B cell (primary cell): Measurements from ENCODE around the gene LYRM2. TPM values are rescaled to one million over a fixed set of nuclear protein-coding genes. Genes with fewer than 3 reads are reported as not detected.

ENCODE experiments used
- ATAC-seq: fragments of 200-7000 bp; cut with Tn5 transposase; one replicate; pipeline ENCODE4 v1.10.0; 2021; ENCODE audit warnings: low read depth, mild to moderate bottlenecking, moderate number of reproducible peaks, moderate library complexity
- CTCF ChIA-PET: fragments of 350-600 bp; sonication (Branson Sonifier 250); formaldehyde crosslinking; loops from one replicate; lab custom pipeline; 2021; ENCODE audit warnings: antibody characterized with exemption, inconsistent platforms; lab: Charles Lee
- POLR2A ChIA-PET: fragments of 350-600 bp; sonication (Branson Sonifier 250); formaldehyde crosslinking; loops from one replicate; lab custom pipeline; 2021; ENCODE audit warnings: antibody characterized with exemption; lab: Charles Lee
- DNase-seq: peaks from one replicate; pipeline ENCODE4 v3.0.0; 2013
- H2AFZ ChIP-seq: 2 replicates; pipeline ENCODE4 v1.6.1; 2012; ENCODE audit warnings: mild to moderate bottlenecking, low read depth, low read length; ENCODE audit not compliant: insufficient read depth, poor library complexity, severe bottlenecking
- H3K27ac ChIP-seq, 2 donors: 1 replicate in 1 of 2; 2 replicates in 1 of 2; pipeline ENCODE4 v1.5.1; 2012 to 2013; ENCODE audit warnings: low read length in 2 of 2, mild to moderate bottlenecking in 2 of 2, moderate library complexity in 1 of 2
- H3K27me3 ChIP-seq, 4 experiments: fragments of 200-600 bp in 1 of 4; sonication (generic) in 1 of 4; replicated peaks in 1 of 4; 1 replicate in 2 of 4; 2 replicates in 2 of 4; pipeline versions ENCODE4 v1.6.1 to v1.7.0; 2013 to 2016; ENCODE audit warnings: low read length in 3 of 4, mild to moderate bottlenecking in 2 of 4, mixed read lengths in 1 of 4, moderate library complexity in 1 of 4; ENCODE audit not compliant: insufficient read depth in 4 of 4, control insufficient read depth in 3 of 4; ENCODE audit errors: control extremely low read depth in 1 of 4
- H3K36me3 ChIP-seq, 2 experiments: replicated peaks in 1 of 2; 1 replicate in 1 of 2; 2 replicates in 1 of 2; pipeline versions ENCODE4 v1.6.1 to v1.7.1; 2013; ENCODE audit warnings: low read length in 1 of 2; ENCODE audit not compliant: insufficient read depth in 2 of 2, control insufficient read depth in 1 of 2; ENCODE audit errors: control extremely low read depth in 1 of 2, extremely low read depth in 1 of 2
- H3K4me1 ChIP-seq, 2 donors: fragments of 200-600 bp in 1 of 2; sonication (generic) in 1 of 2; 1 replicate in 1 of 2; 2 replicates in 1 of 2; pipeline versions ENCODE4 v1.5.1 to v1.6.1; 2013 to 2017; ENCODE audit warnings: low read length in 2 of 2; ENCODE audit not compliant: control insufficient read depth in 2 of 2, insufficient read depth in 2 of 2
- H3K4me2 ChIP-seq: replicated peaks from 2 replicates; pipeline ENCODE3; 2012; ENCODE audit warnings: mild to moderate bottlenecking, low read depth, low read length; ENCODE audit not compliant: poor library complexity, severe bottlenecking
- H3K4me3 ChIP-seq, 5 experiments: fragments of 200-600 bp in 1 of 5; sonication (generic) in 1 of 5; 1 replicate in 3 of 5; 2 replicates in 2 of 5; pipeline versions ENCODE4 v1.5.1 to v1.7.0; 2011 to 2016; ENCODE audit warnings: low read length in 4 of 5, mild to moderate bottlenecking in 4 of 5, low read depth in 2 of 5, control low read depth in 1 of 5, moderate library complexity in 1 of 5; ENCODE audit not compliant: insufficient read depth in 1 of 5; ENCODE audit errors: control extremely low read depth in 1 of 5, extremely low read depth in 1 of 5
- H3K79me2 ChIP-seq: fragments of 200-600 bp; sonication (generic); one replicate; pipeline ENCODE4 v1.6.0; 2016; ENCODE audit warnings: low read length; ENCODE audit not compliant: control insufficient read depth, insufficient read depth
- H3K9ac ChIP-seq: fragments of 200-600 bp; sonication (generic); 2 replicates; pipeline ENCODE4 v1.6.1; 2017; ENCODE audit warnings: mild to moderate bottlenecking, low read length, moderate library complexity
- H3K9me3 ChIP-seq, 3 donors: one replicate each; pipeline versions ENCODE4 v1.6.1 to v1.7.1; 2013; ENCODE audit warnings: low read length in 2 of 3; ENCODE audit not compliant: control insufficient read depth in 2 of 3, insufficient read depth in 1 of 3; ENCODE audit errors: control extremely low read depth in 1 of 3
- H4K20me1 ChIP-seq: 2 replicates; pipeline ENCODE4 v1.6.0; 2012; ENCODE audit warnings: mild to moderate bottlenecking, low read length; ENCODE audit not compliant: insufficient read depth, control insufficient read depth, poor library complexity, severe bottlenecking
- H3K27ac Mint-ChIP-seq: one replicate; pipeline ENCODE4 v1.8.0; 2021; ENCODE audit warnings: mixed read lengths
- H3K27me3 Mint-ChIP-seq: one replicate; pipeline ENCODE4 v1.8.0; 2021; ENCODE audit warnings: mixed read lengths
- H3K4me1 Mint-ChIP-seq: one replicate; pipeline ENCODE4 v1.8.0; 2021; ENCODE audit warnings: mixed read lengths
- H3K4me3 Mint-ChIP-seq: one replicate; pipeline ENCODE4 v1.8.0; 2021; ENCODE audit warnings: mixed read lengths
- H3K9me3 Mint-ChIP-seq: one replicate; pipeline ENCODE4 v1.8.0; 2022; ENCODE audit warnings: mixed read lengths; ENCODE audit not compliant: insufficient read depth
- EZH2 ChIP-seq: IDR thresholded peaks from 2 replicates; pipeline ENCODE4 v1.6.1; 2012; ENCODE audit warnings: borderline replicate concordance, low read depth, mild to moderate bottlenecking, moderate library complexity, low read length; ENCODE audit not compliant: insufficient read depth, poor library complexity, severe bottlenecking
- WGBS: methylation state at CpG from one replicate; pipeline ENCODE4 v1.1.5; 2013; ENCODE audit warnings: missing lambda C conversion rate; ENCODE audit not compliant: insufficient coverage; 5-methylcytosine and 5-hydroxymethylcytosine counted together
- intact Hi-C: fragments of 100-400 bp; cut with micrococcal nuclease; formaldehyde crosslinking; loops from one replicate; pipeline ENCODE4 v1.10.0; 2022
- polyA plus RNA-seq: library from polyadenylated mRNA; depleted of rRNA; stranded (reverse); fragments of >200 nt; gene quantifications from 2 replicates; pipeline ENCODE4 v1.2.3, GENCODE V29; 2012
- total RNA-seq, 2 donors: library from RNA; stranded (reverse); fragments of 120-200 nt in 1 of 2; gene quantifications; 1 replicate in 1 of 2; 2 replicates in 1 of 2; pipeline versions ENCODE4 v1.2.3 to v1.2.4, GENCODE V29; 2013 to 2022
- TF ChIP-seq, protein P1 (sequence below): fragments of 200-600 bp; IDR thresholded peaks from one replicate; pipeline ENCODE4 v1.8.0; 2022; ENCODE audit warnings: antibody characterized with exemption, mild to moderate bottlenecking

LYRM2 gene
- total and polyA plus RNA-seq, 2 donors (not counting 1 experiment from before 2014, with no cell fraction given): 17.6 to 33.7 TPM

DNA sequence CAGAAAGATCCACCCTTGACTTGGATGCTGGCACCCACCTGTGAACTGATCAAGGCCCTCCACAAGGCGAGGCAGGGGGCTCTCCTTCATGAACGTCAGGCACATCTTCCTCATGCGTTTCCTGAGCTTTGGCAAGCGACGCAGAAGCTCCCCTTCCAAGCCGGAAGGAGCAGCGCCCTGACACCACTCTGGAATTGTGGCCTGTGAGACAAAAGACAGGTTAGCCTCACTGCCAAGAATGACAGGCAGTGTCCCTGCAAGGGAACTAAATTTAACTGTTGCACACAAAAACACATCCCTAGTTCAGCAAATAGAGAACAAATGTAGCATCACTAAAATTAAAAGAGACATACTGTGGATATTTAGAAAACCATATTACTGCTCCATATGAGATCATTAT is 42.0 kb upstream of the LYRM2 start:
- Mint-ChIP-seq H3K4me3 (no peak overlapping the region), H3K27ac (no peak overlapping the region), H3K4me1 (no peaks in the 10 kb centered on the region), H3K27me3 (no peaks in the 10 kb centered on the region), H3K9me3 (no peaks in the 10 kb centered on the region)
- Histone ChIP-seq H3K4me2 (no peak overlapping the region), H3K27ac (no peak overlapping the region), H2AFZ (no peak overlapping the region), H3K4me1 (no peaks in the 10 kb centered on the region), H4K20me1 (no peaks in the 10 kb centered on the region), H3K79me2 (no peaks in the 10 kb centered on the region), H3K9me3 (no peaks in the 10 kb centered on the region), H3K27me3 (no peaks in the 10 kb centered on the region), H3K36me3 (peaks cover 23 to 86% of the 10 kb centered on the region in 2 experiments), H3K9ac (no peak overlapping the region), H3K4me3 (no peak overlapping the region)
- TF ChIP-seq EZH2: no peak
- TF ChIP-seq, protein P1, sequence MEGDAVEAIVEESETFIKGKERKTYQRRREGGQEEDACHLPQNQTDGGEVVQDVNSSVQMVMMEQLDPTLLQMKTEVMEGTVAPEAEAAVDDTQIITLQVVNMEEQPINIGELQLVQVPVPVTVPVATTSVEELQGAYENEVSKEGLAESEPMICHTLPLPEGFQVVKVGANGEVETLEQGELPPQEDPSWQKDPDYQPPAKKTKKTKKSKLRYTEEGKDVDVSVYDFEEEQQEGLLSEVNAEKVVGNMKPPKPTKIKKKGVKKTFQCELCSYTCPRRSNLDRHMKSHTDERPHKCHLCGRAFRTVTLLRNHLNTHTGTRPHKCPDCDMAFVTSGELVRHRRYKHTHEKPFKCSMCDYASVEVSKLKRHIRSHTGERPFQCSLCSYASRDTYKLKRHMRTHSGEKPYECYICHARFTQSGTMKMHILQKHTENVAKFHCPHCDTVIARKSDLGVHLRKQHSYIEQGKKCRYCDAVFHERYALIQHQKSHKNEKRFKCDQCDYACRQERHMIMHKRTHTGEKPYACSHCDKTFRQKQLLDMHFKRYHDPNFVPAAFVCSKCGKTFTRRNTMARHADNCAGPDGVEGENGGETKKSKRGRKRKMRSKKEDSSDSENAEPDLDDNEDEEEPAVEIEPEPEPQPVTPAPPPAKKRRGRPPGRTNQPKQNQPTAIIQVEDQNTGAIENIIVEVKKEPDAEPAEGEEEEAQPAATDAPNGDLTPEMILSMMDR: no peak
- ChIA-PET CTCF (no interaction called here), POLR2A (no interaction called here)
- intact Hi-C loops: no loop called here
- ATAC-seq (no peak), DNase-seq (no peak)
- WGBS: 100% methylated on average over 6 of the region's 7 CpGs

DNA sequence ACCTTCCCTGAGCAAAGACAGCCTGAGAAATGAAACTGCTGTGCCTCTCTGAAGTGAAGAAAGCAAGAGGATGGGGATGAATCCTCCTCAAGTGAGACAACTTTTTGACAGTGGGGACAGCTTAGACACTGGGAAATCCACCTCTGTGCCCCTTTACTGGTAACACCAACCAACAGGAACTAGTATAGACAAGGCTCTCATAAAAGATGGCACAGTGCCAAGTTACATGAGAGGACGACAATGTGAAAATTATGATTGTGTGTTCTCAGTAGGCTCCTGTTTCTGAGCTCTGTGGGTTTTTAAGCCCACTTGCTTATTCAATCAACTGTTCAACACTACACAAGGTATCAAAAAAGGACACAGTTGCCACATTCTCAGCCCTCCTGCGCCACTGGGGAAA is 41.6 kb upstream of the LYRM2 start:
- Histone ChIP-seq H3K4me3 (no peak overlapping the region), H3K79me2 (no peaks in the 10 kb centered on the region), H2AFZ (no peak overlapping the region), H3K4me2 (no peak overlapping the region), H3K9ac (no peak overlapping the region), H3K4me1 (no peaks in the 10 kb centered on the region), H3K27me3 (no peaks in the 10 kb centered on the region), H3K27ac (no peak overlapping the region), H3K9me3 (no peaks in the 10 kb centered on the region), H4K20me1 (no peaks in the 10 kb centered on the region), H3K36me3 (peaks cover 20 to 86% of the 10 kb centered on the region in 2 experiments)
- Mint-ChIP-seq H3K27me3 (no peaks in the 10 kb centered on the region), H3K4me3 (no peak overlapping the region), H3K4me1 (no peaks in the 10 kb centered on the region), H3K9me3 (no peaks in the 10 kb centered on the region), H3K27ac (no peak overlapping the region)
- POLR2A ChIA-PET: no interaction called here
- no peak for ATAC-seq
- CTCF ChIA-PET: no interaction called here
- WGBS: 100% methylated on average over 1 of the region's 2 CpGs
- DNase-seq: no peak
- TF ChIP-seq, protein P1: no peak
- no peak for TF ChIP-seq EZH2
- intact Hi-C loops: no loop called here
